ENCODE data around the gene COL5A1. TPM values are rescaled to one million over a fixed set of nuclear protein-coding genes. Genes with fewer than 3 reads are reported as not detected.

COL5A1 gene
- total RNA-seq, 1 donor from 2014 or later: 19.8 TPM

GRCh38 chr9:134751622-134752021 lies 110.0 kb downstream of the COL5A1 start:
- H3K36me3 Mint-ChIP-seq (ENCODE audit: insufficient read depth): peaks cover 2% of the 10 kb centered on the region
- no peak overlapping the region for H3K4me3 Mint-ChIP-seq (ENCODE audit: low read depth)
- H3K4me1 Mint-ChIP-seq (ENCODE audit: low read depth): no peaks in the 10 kb centered on the region
- H3K9me3 Mint-ChIP-seq (ENCODE audit: low read depth): no peaks in the 10 kb centered on the region
- TF ChIP-seq, protein P1, sequence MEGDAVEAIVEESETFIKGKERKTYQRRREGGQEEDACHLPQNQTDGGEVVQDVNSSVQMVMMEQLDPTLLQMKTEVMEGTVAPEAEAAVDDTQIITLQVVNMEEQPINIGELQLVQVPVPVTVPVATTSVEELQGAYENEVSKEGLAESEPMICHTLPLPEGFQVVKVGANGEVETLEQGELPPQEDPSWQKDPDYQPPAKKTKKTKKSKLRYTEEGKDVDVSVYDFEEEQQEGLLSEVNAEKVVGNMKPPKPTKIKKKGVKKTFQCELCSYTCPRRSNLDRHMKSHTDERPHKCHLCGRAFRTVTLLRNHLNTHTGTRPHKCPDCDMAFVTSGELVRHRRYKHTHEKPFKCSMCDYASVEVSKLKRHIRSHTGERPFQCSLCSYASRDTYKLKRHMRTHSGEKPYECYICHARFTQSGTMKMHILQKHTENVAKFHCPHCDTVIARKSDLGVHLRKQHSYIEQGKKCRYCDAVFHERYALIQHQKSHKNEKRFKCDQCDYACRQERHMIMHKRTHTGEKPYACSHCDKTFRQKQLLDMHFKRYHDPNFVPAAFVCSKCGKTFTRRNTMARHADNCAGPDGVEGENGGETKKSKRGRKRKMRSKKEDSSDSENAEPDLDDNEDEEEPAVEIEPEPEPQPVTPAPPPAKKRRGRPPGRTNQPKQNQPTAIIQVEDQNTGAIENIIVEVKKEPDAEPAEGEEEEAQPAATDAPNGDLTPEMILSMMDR (IDR thresholded peaks at IDR 0.05; ENCODE audit: unreplicated experiment): no peak
- DNase-seq (ENCODE audit: low spot score, unreplicated experiment): no peak
- no peaks in the 10 kb centered on the region for H3K27me3 Mint-ChIP-seq
- no peak overlapping the region for H3K27ac Mint-ChIP-seq

GRCh38 chr9:134752471-134753168 lies 111.0 kb downstream of the COL5A1 start:
- TF ChIP-seq, protein P1 (IDR thresholded peaks at IDR 0.05; ENCODE audit: unreplicated experiment): no peak
- no peaks in the 10 kb centered on the region for H3K9me3 Mint-ChIP-seq (ENCODE audit: low read depth)
- H3K4me3 Mint-ChIP-seq (ENCODE audit: low read depth): no peak overlapping the region
- DNase-seq (ENCODE audit: low spot score, unreplicated experiment): no peak
- no peak overlapping the region for H3K27ac Mint-ChIP-seq
- no peaks in the 10 kb centered on the region for H3K27me3 Mint-ChIP-seq
- no peaks in the 10 kb centered on the region for H3K4me1 Mint-ChIP-seq (ENCODE audit: low read depth)
- H3K36me3 Mint-ChIP-seq (ENCODE audit: insufficient read depth): peaks cover 2% of the 10 kb centered on the region

DNA sequence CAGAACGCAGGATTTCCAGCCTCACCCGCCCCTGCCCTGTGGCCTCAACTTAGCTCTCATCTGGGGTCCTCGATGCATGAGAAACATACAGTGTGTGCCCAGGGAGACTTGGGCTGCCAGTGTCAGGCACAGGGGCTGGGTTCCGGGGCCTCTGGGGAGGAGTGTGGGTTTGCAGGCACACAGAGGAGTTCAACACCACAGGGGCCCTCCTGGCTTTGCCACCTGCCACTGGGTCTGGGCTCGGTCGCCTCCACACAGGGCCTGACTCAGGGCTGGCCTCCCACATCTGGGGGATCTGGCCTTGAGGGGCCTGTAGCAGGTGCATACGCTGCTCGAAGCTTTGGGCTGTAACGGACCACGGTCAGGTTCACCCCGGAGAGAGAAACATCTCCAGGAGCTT lies 111.6 kb downstream of the COL5A1 start:
- Mint-ChIP-seq H3K4me1 (ENCODE audit: low read depth) (no peaks in the 10 kb centered on the region), H3K9me3 (ENCODE audit: low read depth) (no peaks in the 10 kb centered on the region), H3K4me3 (ENCODE audit: low read depth) (no peak overlapping the region), H3K27me3 (no peaks in the 10 kb centered on the region), H3K27ac (no peak overlapping the region), H3K36me3 (ENCODE audit: insufficient read depth) (no peaks in the 10 kb centered on the region)
- TF ChIP-seq, protein P1 (IDR thresholded peaks at IDR 0.05; ENCODE audit: unreplicated experiment): no peak
- no peak for DNase-seq (ENCODE audit: low spot score, unreplicated experiment)

GRCh38 chr9:134755221-134755907 lies 113.8 kb downstream of the COL5A1 start:
- TF ChIP-seq, protein P1 (IDR thresholded peaks at IDR 0.05; ENCODE audit: unreplicated experiment): no peak
- no peak overlapping the region for H3K27ac Mint-ChIP-seq
- H3K9me3 Mint-ChIP-seq (ENCODE audit: low read depth): no peaks in the 10 kb centered on the region
- H3K4me1 Mint-ChIP-seq (ENCODE audit: low read depth): no peaks in the 10 kb centered on the region
- DNase-seq (ENCODE audit: low spot score, unreplicated experiment): no peak
- H3K4me3 Mint-ChIP-seq (ENCODE audit: low read depth): no peak overlapping the region
- no peaks in the 10 kb centered on the region for H3K27me3 Mint-ChIP-seq
- H3K36me3 Mint-ChIP-seq (ENCODE audit: insufficient read depth): no peaks in the 10 kb centered on the region

GRCh38 chr9:134756098-134756497 lies 114.5 kb downstream of the COL5A1 start:
- Mint-ChIP-seq H3K4me1 (ENCODE audit: low read depth) (no peaks in the 10 kb centered on the region), H3K9me3 (ENCODE audit: low read depth) (no peaks in the 10 kb centered on the region), H3K27me3 (no peaks in the 10 kb centered on the region), H3K27ac (no peak overlapping the region), H3K36me3 (ENCODE audit: insufficient read depth) (no peaks in the 10 kb centered on the region), H3K4me3 (ENCODE audit: low read depth) (no peak overlapping the region)
- no peak for DNase-seq (ENCODE audit: low spot score, unreplicated experiment)
- TF ChIP-seq, protein P1 (IDR thresholded peaks at IDR 0.05; ENCODE audit: unreplicated experiment): no peak
